CD4-positive, alpha-beta T cell (primary cell): ENCODE measurements around the gene UNC79. TPM values are rescaled to one million over a fixed set of nuclear protein-coding genes. Genes with fewer than 3 reads are reported as not detected.

Experiments
- ATAC-seq: fragments of 200-7000 bp; cut with Tn5 transposase; one replicate; pipeline ENCODE4 v1.10.0; 2022; ENCODE audit warnings: mild to moderate bottlenecking; ENCODE audit not compliant: poor library complexity
- CTCF ChIA-PET: fragments of 350-600 bp; sonication (Branson Sonifier 250); formaldehyde crosslinking; loops from one replicate; lab custom pipeline; 2021; ENCODE audit warnings: antibody characterized with exemption, inconsistent platforms; lab: Charles Lee
- POLR2A ChIA-PET: fragments of 350-600 bp; sonication (Branson Sonifier 250); formaldehyde crosslinking; loops from one replicate; lab custom pipeline; 2021; ENCODE audit warnings: antibody characterized with exemption, inconsistent platforms; lab: Charles Lee
- DNase-seq, 14 experiments: peaks; one replicate each; pipeline ENCODE4 v3.0.0-alpha.2; 2013 to 2020; ENCODE audit warnings: mixed read lengths in 2 of 14
- H3K27ac ChIP-seq, 2 donors: one replicate each; pipeline versions ENCODE4 v1.5.1 to v1.7.0; 2013; ENCODE audit warnings: low read length in 2 of 2, low read depth in 1 of 2, mild to moderate bottlenecking in 1 of 2
- H3K27me3 ChIP-seq, 2 experiments: 1 replicate in 1 of 2; 2 replicates in 1 of 2; pipeline versions ENCODE4 v1.6.1 to v1.7.0; 2013; ENCODE audit warnings: low read length in 2 of 2, control low read depth in 1 of 2, mild to moderate bottlenecking in 1 of 2, moderate library complexity in 1 of 2; ENCODE audit not compliant: insufficient read depth in 2 of 2, control insufficient read depth in 1 of 2
- H3K36me3 ChIP-seq: one replicate; pipeline ENCODE4 v1.6.1; 2013; ENCODE audit warnings: low read length, control low read depth; ENCODE audit not compliant: insufficient read depth
- H3K4me1 ChIP-seq: one replicate; pipeline ENCODE4 v1.6.1; 2013; ENCODE audit warnings: low read length, control low read depth; ENCODE audit not compliant: insufficient read depth
- H3K4me3 ChIP-seq: one replicate; pipeline ENCODE4 v1.5.1; 2013; ENCODE audit warnings: mild to moderate bottlenecking, low read length, moderate library complexity
- H3K9me3 ChIP-seq, 2 experiments: 1 replicate in 1 of 2; 2 replicates in 1 of 2; pipeline versions ENCODE4 v1.6.1 to v1.7.0; 2013; ENCODE audit warnings: low read length in 2 of 2, mild to moderate bottlenecking in 2 of 2, control low read depth in 1 of 2, moderate library complexity in 1 of 2; ENCODE audit not compliant: control insufficient read depth in 1 of 2, insufficient read depth in 1 of 2
- H3K27ac Mint-ChIP-seq: one replicate; pipeline ENCODE4 v1.8.0; 2020; ENCODE audit warnings: mixed read lengths
- H3K27me3 Mint-ChIP-seq: one replicate; pipeline ENCODE4 v1.8.0; 2021; ENCODE audit warnings: mixed read lengths
- H3K36me3 Mint-ChIP-seq: one replicate; pipeline ENCODE4 v1.8.0; 2021; ENCODE audit warnings: low read depth, mixed read lengths
- H3K4me1 Mint-ChIP-seq: one replicate; pipeline ENCODE4 v1.8.0; 2021; ENCODE audit warnings: low read depth, mixed read lengths
- H3K4me3 Mint-ChIP-seq: one replicate; pipeline ENCODE4 v1.8.0; 2020; ENCODE audit warnings: mild to moderate bottlenecking, mixed read lengths
- H3K9me3 Mint-ChIP-seq: one replicate; pipeline ENCODE4 v1.8.0; 2020; ENCODE audit warnings: mixed read lengths
- CTCF ChIP-seq: fragments of 200-600 bp; IDR thresholded peaks from one replicate; pipeline ENCODE4 v1.8.0; 2022; ENCODE audit warnings: antibody characterized with exemption, mild to moderate bottlenecking
- intact Hi-C, 2 experiments: fragments of 100-400 bp; cut with DNase I in 1 of 2; cut with micrococcal nuclease in 1 of 2; formaldehyde crosslinking; loops; one replicate each; pipeline versions ENCODE4 v1.15.1 to v1.9.0; 2023 to 2025; cut with DNase I, micrococcal nuclease
- total RNA-seq, 174 experiments: library from RNA in 2 of 174; stranded (reverse) in 2 of 174; gene quantifications; one replicate each; pipeline ENCODE4 v1.2.3 and lab custom pipeline; 2021 to 2026

Gene UNC79
- total RNA-seq, 2 experiments from 2014 or later = not detected

- DNase-seq (no peak), ATAC-seq (no peak)
- Mint-ChIP-seq H3K4me3 (no peak overlapping the region), H3K27me3 (peaks cover 4% of the 10 kb centered on the region), H3K36me3 (no peaks in the 10 kb centered on the region), H3K27ac (no peak overlapping the region), H3K4me1 (no peaks in the 10 kb centered on the region), H3K9me3 (no peaks in the 10 kb centered on the region)
- CTCF ChIA-PET = no interaction called here
- POLR2A ChIA-PET = no interaction called here
- no peak for TF ChIP-seq CTCF
- Histone ChIP-seq H3K9me3 (peaks cover 0 to 9% of the 10 kb centered on the region in 2 experiments), H3K36me3 (no peaks in the 10 kb centered on the region), H3K4me1 (no peaks in the 10 kb centered on the region), H3K27me3 (no peaks in the 10 kb centered on the region), H3K27ac (no peak overlapping the region), H3K4me3 (no peak overlapping the region)
- intact Hi-C loops = no loop called here
Observed at GRCh38 chr14:93749076-93749420, 318.3 kb downstream of the UNC79 start.

GRCh38 chr14:93751946-93752655 lies 321.4 kb downstream of the UNC79 start:
- no peak for ATAC-seq
- Mint-ChIP-seq H3K4me3 (no peak overlapping the region), H3K27me3 (no peaks in the 10 kb centered on the region), H3K4me1 (no peaks in the 10 kb centered on the region), H3K27ac (no peak overlapping the region), H3K9me3 (no peaks in the 10 kb centered on the region), H3K36me3 (no peaks in the 10 kb centered on the region)
- POLR2A ChIA-PET = no interaction called here
- H3K36me3 ChIP-seq = no peaks in the 10 kb centered on the region
- H3K9me3 ChIP-seq = peaks cover 0 to 13% of the 10 kb centered on the region in 2 experiments
- CTCF ChIA-PET = no interaction called here
- H3K27me3 ChIP-seq = no peaks in the 10 kb centered on the region
- H3K4me1 ChIP-seq = no peaks in the 10 kb centered on the region
- intact Hi-C loops = no loop called here
- DNase-seq = no peak
- H3K4me3 ChIP-seq = no peak overlapping the region
- TF ChIP-seq CTCF = no peak
- no peak overlapping the region for H3K27ac ChIP-seq

- DNase-seq (no peak), ATAC-seq (no peak)
- H3K27me3 ChIP-seq = no peaks in the 10 kb centered on the region
- H3K27ac Mint-ChIP-seq = no peak overlapping the region
- ChIA-PET CTCF (no interaction called here), POLR2A (no interaction called here)
- no peaks in the 10 kb centered on the region for H3K36me3 ChIP-seq
- H3K4me3 Mint-ChIP-seq = no peak overlapping the region
- intact Hi-C loops = no loop called here
- no peaks in the 10 kb centered on the region for H3K9me3 Mint-ChIP-seq
- no peak overlapping the region for H3K4me3 ChIP-seq
- TF ChIP-seq CTCF = no peak
- H3K27me3 Mint-ChIP-seq = peaks cover 5% of the 10 kb centered on the region
- H3K4me1 Mint-ChIP-seq = no peaks in the 10 kb centered on the region
- no peak overlapping the region for H3K27ac ChIP-seq
- H3K36me3 Mint-ChIP-seq = no peaks in the 10 kb centered on the region
- H3K4me1 ChIP-seq = no peaks in the 10 kb centered on the region
- peaks cover 0 to 13% of the 10 kb centered on the region in 2 experiments for H3K9me3 ChIP-seq
Observed at GRCh38 chr14:93752980-93753561, 322.3 kb downstream of the UNC79 start.
